ENCODE data around the gene EIF2B5. TPM values are rescaled to one million over a fixed set of nuclear protein-coding genes. Genes with fewer than 3 reads are reported as not detected.

The EIF2B5 gene
- total RNA-seq, 1 donor: 30.7 TPM

DNA sequence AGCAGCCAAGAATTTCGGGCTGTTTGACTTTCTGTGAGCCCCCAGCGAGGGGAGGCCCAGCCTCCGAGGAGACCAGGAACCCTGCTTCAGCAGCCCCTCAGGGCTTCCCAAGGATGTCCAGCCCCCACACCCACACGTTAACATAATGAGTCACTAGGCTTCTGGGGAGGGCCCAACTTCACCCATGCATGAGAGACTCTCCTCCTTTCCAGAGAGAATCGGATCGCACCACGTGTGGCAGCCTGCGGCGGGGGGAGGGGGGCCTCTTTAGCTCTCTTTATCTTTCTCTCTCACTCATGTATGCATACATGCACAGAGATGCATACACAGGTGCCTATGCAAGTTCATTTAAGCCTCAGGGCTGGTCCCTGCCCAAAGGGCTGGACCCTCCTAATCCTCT, 36.4 kb downstream of the EIF2B5 start:
- TF ChIP-seq, protein P1, sequence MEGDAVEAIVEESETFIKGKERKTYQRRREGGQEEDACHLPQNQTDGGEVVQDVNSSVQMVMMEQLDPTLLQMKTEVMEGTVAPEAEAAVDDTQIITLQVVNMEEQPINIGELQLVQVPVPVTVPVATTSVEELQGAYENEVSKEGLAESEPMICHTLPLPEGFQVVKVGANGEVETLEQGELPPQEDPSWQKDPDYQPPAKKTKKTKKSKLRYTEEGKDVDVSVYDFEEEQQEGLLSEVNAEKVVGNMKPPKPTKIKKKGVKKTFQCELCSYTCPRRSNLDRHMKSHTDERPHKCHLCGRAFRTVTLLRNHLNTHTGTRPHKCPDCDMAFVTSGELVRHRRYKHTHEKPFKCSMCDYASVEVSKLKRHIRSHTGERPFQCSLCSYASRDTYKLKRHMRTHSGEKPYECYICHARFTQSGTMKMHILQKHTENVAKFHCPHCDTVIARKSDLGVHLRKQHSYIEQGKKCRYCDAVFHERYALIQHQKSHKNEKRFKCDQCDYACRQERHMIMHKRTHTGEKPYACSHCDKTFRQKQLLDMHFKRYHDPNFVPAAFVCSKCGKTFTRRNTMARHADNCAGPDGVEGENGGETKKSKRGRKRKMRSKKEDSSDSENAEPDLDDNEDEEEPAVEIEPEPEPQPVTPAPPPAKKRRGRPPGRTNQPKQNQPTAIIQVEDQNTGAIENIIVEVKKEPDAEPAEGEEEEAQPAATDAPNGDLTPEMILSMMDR (IDR thresholded peaks at IDR 0.05; ENCODE audit: insufficient read depth, low read depth, low read length): no peak
- H3K4me3 ChIP-seq (ENCODE audit: low read depth, low read length): no peak overlapping the region
- DNase-seq (ENCODE audit: low read depth): peak; percentile 38

DNA sequence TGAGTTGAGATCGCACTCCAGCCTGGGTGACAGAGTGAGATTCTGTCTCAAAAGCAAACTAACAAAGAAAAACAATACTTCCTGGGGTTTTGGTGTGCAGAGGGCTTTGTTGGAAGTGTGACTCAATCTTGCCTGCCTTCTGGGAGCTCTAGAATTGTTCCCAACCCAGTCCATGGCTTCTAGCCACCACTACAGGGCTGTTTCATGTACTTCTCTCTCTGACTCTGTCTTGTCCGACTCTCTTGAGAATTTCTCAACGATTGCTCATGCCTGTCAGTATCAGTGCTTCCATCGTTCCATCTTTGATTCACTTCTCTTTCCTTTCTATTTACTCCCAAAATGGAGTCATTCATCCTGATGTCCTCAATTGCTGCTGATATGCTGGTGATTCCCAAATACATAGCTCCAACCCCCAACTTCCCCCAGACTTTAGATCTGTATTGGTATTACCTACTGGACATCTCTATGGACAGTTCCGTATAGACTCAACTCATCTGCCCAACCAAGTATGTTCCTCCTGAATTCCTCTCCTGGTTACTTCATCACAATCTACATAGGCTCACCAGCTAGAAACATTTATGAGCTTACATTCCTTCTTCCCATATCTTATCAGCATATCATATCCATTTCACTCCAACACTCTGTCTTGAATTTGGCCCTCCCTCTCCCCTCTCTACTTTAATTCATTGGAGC, 37.7 kb downstream of the EIF2B5 start:
- TF ChIP-seq, protein P1 (IDR thresholded peaks at IDR 0.05; ENCODE audit: insufficient read depth, low read depth, low read length): no peak
- H3K4me3 ChIP-seq (ENCODE audit: low read depth, low read length): no peak overlapping the region
- DNase-seq (ENCODE audit: low read depth): peak; percentile 62

DNA sequence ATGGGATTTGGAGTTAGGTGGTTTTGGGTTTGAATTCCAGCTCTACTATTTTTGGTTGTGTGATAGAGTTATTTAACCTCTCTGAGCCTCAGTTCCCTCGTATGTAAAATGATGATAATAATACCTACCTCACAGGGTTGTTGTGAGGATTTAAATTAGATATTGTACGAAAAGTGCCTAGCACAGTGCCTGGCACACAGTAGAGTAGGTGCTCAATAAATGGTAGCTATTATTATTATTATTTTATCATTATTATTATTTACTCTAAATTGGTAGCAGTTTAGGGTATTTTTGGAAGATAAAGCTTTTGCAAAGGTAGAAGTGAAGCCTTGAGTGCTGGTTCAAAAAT, 38.2 kb downstream of the EIF2B5 start:
- DNase-seq (ENCODE audit: low read depth): no peak
- H3K4me3 ChIP-seq (ENCODE audit: low read depth, low read length): no peak overlapping the region
- TF ChIP-seq, protein P1 (IDR thresholded peaks at IDR 0.05; ENCODE audit: insufficient read depth, low read depth, low read length): no peak

DNA sequence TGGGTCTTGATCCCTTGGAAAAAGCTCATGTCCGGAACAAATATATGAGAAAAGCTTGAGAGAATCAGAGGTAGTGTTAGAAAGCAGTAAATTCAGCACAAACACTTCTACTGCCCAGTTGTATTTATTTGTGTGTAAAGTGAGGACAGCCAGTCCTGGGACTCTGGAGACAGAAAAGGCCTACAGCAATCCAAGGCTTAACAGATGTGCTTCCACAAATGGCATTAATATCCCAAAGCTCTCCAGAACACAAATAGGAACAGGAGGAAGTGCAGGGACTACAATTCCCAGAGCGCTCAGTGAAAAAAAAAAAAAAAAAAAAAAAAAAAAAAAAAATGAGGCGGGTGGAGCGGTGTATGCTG, 39.1 kb downstream of the EIF2B5 start:
- H3K4me3 ChIP-seq (ENCODE audit: low read depth, low read length): no peak overlapping the region
- no peak for DNase-seq (ENCODE audit: low read depth)
- TF ChIP-seq, protein P1 (IDR thresholded peaks at IDR 0.05; ENCODE audit: insufficient read depth, low read depth, low read length): no peak

DNA sequence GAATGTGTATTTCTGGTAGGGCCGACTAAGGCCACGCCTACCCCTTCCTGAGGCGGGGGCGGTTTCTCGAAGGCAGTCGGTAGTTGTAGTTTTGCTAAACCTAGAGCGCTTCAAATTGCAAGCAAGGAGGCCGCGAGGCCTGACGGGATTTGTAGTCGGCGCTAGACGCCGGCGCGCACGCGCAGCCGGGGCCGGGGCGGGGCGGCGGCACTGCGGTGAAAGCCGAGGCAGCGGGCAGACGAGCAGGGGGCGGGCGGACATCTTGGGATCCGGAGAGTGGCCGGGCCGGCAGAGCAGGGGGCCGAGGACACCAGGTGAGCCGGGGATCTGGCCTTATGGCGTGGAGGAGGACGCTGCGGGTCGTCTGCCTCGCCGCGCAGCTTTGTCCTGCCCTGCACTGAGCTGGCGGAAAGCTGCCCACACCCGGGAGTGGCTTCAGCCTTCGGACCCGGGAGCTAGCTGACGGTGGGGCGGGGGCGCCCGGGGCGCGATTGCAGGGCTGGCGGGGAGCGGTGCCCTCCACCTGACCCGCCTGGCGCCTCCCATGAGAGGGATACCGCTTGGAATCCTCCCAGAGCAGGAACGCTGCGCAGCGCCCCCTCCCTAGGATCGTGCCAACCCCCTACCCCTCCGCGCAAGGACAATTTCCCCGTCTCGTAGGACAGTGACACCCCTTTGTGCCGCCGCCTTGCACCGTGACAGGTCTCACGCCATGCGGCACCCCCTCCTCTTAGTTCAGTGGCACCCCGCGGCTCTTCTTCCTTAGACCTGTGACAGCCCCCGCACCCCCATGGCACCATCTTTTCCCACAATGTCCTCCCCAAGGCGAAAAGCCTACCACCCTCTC, 39.7 kb downstream of the EIF2B5 start, which contains the start of gene AP2M1:
Gene AP2M1 (plus strand): TSS at position 210 of the 847 bp plus-strand sequence. CDS start 2,139 bp downstream, outside the sequence.
- TF ChIP-seq, protein P1 (IDR thresholded peaks at IDR 0.05; ENCODE audit: insufficient read depth, low read depth, low read length): no peak
- DNase-seq (ENCODE audit: low read depth): peak; percentile 100
- H3K4me3 ChIP-seq (ENCODE audit: low read depth, low read length): peak within 1 kb of the TSS; percentile 90

DNA sequence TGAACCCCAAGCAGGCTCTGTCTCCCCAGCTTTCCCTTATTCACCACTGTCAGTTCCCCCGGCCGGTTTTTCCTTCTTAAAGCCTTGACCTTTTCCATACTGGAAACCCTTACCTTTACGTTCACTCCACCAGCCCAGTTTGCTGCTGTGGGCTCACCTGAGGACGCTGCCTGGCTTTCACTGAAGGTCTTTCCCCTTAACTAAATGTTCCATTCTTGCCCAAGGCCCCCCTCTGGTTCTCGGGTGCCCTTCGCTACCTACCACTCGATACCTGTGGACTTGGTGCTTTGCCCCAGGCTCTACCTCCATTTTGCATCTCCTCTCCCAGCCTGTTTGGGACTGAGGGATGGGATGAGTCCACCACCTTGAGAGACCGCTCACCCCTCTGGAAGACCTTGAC, 40.3 kb downstream of the EIF2B5 start:
- TF ChIP-seq, protein P1 (IDR thresholded peaks at IDR 0.05; ENCODE audit: insufficient read depth, low read depth, low read length): no peak
- H3K4me3 ChIP-seq (ENCODE audit: low read depth, low read length): peak overlapping the region; percentile 90
- no peak for DNase-seq (ENCODE audit: low read depth)

All from fibroblast of villous mesenchyme (primary cell).